Stimulated activated CD8-positive, alpha-beta memory T cell treated with anti-CD3 and anti-CD28 coated beads, Interleukin-4, amount 100 ng/mL, for 1 hour (primary cell): ENCODE results near the gene ZNF275.
"Not testable (repeated sequence)": the region's sequence is repeated elsewhere in the genome, so short reads cannot be mapped to it uniquely, and the experiment has no call there.

Source experiments
- DNase-seq, 2 donors: peaks; one replicate each; pipeline ENCODE4 v3.0.0-alpha.2; 2020; ENCODE audit warnings: low read depth in 2 of 2, low spot score in 1 of 2

The ZNF275 gene

DNA sequence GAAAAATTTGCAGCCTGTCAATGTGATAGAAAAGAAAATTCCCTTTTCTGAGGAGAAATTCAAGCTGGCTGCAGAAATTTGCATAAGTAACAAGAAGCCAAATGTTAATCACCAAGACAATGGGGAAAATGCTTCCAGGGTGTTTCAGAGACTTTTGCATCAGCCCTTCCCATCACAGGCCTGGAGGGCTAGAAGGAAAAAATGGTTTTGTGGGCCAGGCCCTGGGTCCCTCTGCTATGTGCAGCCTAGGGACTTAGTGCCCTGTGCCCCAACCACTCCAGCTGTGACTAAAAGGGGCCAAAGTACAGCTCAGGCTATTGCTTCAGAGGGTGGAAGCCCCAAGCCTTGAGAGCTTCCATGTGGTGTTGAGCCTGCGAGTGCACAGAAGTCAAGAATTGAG lies 23.9 kb downstream of the ZNF275 start:
- no peak for DNase-seq

DNA sequence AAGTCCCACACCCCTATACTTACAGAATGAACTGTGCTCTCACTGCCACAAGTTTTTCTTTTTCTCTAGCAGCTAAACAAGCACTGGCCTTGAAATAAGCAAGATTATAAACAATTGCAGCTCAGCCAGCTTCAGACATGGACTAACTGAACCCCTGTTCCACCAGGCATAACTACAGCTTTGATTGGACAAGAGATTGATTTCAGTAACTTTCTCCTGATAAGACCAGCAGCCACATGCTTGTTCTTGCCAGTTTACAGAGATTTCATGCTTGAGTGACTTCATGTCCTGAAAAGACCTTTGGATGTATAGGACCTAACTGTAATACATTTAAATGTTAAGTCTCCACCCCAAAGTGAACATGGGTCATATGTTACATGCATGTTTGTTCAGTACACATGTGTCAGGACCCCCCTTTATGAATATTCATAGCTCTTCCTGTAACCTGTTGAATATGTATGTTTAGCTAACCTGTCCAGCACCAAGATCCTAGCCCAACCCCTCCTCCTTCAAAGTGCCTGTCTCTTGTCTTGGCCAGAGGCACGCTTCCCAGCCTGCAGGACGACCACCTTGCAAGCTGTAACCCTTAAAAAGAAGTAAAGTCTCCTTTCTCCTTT lies 27.9 kb downstream of the ZNF275 start:
- DNase-seq: no peak

DNA sequence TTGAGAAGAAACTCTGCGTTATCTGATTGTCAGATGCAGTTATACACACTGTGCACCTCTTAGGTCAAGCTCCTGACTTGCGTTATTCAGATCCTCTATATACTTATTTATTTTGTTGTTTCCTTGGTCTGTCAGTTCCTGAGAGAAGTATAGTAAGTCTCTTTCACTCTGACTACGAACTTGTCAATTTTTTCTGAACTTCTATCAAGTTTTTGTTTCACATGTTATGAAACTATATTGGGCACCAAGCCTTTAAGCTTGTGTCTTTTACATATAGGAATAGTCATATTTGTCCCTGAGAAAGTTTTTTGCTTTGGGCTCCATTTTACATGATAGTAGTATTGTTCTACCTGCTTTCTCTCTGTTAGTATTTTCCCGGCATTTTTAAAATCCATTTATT lies 31.7 kb downstream of the ZNF275 start:
- no peak for DNase-seq

DNA sequence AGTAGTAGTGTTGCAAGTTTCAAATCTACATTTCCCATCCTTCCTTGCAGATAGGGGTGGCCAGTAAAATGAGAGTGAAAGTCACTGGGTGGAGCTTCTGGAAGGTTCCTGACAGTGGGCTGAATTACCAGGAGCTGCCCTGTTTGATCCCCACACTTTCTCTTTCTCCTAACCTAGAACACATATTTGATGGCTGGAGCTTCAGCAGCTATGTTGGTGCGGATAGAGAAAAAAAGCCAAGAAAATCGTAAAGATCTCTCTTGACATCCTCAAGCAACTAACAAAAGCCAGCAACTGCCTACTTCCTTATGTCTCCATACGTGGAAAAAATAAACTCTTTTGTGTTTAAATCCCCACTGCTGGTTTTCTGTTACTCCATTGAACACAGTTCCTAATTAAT lies 32.2 kb downstream of the ZNF275 start:
- DNase-seq: no peak

DNA sequence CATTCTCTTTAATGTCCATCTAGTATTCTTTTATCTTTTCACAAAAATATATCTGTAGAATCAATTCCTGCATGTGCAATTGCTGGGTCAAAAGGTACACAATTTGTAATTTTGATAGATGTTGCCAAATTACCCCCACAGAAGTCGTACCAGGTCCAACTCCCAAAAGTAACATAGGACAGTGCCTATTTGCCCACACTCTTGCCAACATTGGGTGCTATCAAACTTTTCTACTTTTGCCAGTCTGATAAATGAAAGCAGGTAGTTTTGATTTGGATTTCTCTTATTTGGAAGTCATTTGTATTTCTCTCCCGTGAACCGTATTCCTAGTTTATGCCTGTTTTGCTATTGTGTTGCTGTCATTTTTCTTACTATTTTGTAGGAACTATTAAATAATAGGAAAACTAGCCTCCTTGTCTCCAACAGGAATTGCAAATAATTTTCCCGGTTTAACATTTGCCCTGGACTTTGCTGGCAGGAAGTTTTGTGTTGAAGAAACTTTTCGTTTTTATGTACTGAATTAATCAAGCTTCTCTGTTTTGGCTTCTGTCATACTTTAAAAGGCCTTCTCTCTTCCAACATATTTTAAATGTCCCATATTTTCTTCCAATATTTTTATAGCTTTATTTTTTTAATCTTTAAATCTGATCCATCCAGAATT lies 33.1 kb downstream of the ZNF275 start:
- DNase-seq: no peak

DNA sequence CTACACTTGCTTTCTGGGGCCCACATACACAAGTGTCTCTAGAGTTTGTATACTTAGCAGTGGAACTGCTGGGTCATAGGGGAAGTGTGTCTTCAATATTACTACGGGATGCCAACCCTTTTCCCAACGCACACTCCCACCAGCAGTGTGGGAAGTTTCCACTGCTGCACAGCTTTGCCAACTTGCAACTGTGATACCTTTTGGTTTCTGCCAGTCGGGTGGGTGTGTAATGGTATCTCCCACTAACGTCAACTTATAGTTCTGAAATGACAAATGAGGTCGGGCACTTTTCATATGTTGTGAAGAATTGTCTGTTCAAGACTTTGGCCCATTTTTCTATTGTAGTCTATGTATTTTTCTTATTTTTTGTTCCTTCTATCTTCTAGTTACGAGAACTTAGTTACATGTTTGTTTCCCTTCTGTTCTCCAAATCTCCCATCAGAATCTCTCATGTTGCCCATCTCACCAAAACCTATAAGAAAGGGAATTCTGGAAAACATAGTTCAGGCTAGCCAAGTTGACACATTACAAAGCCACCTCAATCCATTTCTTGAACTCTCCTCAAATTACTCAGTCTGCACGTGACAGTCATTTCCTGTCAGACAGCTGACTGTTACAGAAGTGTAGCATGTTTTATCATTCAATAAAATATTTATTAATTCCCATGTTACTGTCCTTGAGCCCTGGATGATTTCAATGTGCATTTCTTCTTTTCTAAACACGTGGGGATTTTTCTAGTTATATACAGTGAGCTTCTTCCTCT lies 36.5 kb downstream of the ZNF275 start:
- no peak for DNase-seq

DNA sequence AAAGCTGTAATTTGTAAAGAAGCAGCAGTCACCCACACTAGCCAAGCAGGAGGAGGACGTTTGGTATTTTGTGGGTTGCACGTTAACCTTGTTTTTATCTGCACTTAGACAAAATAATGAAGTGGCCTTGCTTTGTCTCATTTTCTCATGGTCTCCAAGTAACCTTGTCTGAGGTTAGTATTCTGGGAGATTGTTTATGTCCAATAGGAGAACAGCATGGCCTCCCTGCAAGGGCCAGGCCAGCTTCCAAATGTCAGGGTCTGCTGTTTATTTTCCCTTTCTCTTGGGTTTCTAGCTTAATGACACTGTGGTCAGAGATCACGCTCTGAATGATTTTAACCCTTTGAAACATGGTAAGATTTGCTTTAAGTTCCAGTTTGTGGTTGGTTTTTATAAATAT lies 37.3 kb downstream of the ZNF275 start:
- no peak for DNase-seq

DNA sequence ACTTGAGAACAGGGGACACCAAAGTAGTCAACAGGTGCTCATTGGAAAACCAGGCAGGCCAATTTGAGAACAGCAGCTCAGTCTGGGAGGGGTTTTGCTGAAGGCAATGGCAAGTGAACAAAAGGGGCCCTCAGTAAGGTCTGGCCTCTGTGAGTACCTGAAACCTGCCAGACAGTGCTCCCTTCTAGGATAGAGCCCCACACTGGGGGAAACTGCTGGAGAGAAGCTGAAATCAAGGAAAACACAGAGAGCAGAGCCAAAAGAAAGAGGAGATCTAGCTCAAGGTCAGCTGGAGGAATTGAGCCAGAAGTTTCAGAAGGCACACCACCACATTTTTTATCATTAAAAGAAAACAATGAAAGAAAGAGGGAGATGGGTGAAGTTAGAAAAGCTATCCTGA lies 39.0 kb downstream of the ZNF275 start:
- no peak for DNase-seq

DNA sequence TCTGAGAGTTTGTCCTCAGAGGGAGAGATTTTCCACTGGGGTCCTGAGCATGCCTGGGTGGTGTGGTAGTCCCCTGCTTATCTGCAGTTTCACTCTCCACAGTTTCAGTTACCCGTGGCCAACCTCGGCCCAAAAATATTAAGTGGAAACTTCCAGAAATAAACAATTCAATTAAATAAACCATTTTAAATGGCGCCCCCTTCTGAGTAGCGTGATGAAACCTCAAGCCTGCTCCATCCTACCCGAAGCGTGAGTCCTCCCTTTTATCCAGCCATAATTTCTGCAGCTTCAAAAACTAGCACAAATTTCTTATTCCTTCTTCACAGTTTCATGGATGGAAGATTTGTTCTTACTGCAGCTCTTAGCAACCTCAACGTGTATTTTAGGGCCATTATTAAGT lies 40.5 kb downstream of the ZNF275 start:
- no peak for DNase-seq

DNA sequence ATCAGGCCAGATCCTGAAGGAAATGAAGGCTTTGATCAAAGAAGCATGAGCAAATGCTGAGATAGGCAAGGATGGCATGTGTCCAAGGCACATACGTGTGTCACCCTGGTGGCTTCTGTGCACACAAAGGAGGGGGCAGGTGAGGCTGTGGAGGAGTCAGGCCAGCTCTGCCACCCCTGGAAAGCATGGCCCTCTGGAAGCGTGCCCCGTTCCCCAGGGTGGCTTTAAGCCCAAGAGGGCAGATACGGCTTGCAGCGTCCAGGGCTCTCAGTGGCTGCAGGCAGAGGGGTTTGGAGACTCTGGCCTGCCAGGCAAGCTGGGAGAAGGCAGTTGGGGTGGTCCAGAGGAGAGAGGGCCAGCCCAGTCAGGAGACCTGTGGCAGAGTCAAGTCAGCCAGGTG lies 41.6 kb downstream of the ZNF275 start:
- DNase-seq: no peak

DNA sequence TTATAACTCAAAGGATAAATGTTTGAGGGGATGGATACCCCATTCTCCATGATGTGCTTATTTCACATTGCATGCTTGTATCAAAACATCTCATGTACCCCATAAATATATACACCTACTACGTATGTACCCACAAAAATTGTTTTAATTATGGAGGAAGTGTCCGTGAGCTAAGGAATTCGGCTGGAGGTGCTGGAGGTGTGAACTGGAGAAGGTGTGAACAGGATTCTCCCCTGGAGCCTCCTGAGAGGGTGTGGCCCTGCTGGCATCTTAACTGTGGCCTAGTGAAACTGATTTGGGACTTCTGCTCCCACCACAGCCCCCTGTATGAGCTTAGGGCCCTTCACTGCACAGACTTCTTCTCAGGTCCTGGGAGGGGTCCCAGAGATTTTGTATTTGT lies 43.8 kb downstream of the ZNF275 start:
- no peak for DNase-seq

DNA sequence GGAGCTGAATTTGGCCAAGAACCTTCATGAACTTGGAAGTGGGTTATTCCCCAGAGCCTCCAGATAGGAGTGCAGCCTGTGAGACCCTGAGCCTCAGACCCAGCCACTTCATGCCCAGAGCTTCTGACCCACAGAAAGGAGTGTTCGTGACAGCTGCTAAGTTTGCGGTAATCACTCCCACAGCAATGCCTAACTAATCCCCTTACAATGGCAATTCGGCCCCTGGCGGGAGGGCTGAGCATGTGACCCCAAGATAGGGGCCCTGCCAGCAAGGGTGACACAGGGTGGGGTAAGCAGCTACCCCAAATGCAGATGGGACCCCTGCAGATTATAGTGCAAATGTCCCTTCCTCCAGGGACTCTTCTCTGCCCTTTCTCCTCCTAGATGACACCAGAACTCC lies 44.7 kb downstream of the ZNF275 start:
- DNase-seq: no peak

DNA sequence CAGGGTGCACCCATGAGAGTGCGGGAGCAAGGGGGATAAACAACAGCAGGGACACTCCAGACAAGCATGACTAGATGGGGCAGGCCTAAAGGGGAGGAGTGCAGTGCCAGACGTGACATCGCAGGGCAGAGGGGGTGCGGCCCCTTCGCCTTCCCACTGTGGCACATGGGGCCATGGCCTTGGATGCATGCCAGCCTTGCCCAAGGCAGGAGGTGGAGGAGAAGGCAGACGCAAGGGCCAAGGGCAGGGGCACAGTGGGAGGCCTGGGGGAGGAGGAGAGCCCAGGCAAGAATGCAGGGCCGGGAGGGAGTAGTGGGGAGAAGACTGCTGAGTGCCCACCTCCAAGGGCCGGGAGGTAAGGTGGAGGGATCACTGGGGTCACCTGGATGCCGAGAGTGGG lies 45.6 kb downstream of the ZNF275 start:
- DNase-seq: no peak

DNA sequence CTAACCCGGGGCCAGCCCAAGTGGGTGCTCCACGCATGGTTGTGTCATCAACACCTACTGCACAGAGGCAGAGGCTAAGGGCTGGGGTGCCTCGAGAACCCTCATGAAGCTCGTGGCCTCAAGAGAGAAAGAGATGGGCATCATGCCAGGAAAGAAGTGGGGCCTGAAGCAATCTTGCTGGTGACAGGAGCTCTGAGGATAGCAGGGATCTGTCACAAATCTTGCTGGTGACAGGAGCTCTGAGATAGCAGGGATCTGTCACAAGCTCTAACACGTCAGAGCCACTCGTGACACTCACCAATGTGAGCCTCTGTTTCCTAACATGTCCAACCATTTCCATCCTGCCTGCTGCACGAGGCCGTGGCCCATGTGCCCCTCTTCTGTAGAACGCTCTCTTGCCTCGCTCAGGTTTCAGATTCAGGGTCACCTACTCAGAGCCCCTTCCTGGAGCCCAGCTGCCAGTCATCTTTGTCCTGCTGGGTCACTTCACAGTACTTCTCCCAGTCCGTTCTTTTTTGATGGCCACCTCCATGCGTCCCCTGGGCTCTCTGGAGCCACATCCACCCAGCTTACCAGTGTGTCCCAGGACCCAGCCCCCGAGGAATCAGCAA lies 46.1 kb downstream of the ZNF275 start:
- DNase-seq: no peak

DNA sequence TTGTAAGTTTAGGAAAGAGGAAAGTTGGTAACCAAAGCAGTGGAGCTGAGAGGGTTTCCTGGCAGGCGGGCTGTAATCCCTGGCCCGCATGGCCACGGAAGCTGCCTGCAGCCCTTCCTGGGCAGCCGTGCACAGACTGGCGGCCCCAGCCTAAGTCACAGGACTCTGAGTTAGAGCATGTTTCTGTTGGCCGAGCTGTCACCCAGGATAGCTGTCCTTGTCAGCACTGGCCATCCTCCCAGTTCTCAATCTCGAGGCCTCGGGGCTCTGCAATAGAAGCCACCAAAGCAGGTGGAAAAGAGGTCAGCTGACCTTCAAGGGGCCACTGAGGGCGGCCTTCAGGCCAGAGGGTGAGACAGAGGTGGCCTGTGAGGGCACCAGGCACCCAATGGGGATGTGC lies 46.7 kb downstream of the ZNF275 start:
- no peak for DNase-seq

DNA sequence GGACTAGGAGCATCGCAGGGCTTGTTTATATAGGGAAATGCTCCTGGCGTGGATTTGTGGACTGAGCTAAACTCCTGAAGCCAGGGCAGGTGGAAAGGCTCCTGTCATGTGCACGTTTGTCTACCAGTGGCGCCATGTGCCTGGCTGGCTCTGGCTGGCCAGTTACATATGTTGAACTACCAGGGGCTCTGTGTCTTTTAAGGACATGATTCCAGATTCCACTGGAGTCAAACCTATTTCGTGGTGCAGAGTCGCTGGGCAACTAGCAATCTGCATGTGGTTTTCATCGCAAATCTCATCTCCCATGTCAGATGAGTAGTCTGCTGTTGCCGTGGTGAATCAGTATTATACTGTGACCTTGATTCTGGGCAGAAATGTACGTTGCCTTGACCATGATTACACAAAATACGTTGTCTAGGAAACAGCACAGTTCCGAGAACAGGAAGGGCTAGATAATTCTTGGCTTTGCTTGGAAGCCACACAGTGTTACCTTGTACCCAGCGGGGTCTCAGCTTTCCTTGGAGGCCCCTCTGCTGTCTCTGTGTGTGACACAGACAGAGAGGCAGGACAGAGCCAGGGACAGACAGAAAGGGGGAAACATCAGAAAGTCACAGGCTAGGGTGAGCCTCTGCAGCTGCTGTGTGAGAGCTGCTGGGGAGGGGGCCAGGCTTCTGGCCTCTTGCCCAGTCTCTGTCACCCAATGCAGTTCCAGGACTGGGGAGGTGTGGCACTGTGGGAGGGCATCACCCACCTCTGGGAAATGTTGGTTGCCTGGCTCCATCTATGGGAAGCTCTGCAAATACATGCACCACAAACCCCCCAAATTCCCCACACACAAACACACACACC lies 48.0 kb downstream of the ZNF275 start:
- DNase-seq: no peak

DNA sequence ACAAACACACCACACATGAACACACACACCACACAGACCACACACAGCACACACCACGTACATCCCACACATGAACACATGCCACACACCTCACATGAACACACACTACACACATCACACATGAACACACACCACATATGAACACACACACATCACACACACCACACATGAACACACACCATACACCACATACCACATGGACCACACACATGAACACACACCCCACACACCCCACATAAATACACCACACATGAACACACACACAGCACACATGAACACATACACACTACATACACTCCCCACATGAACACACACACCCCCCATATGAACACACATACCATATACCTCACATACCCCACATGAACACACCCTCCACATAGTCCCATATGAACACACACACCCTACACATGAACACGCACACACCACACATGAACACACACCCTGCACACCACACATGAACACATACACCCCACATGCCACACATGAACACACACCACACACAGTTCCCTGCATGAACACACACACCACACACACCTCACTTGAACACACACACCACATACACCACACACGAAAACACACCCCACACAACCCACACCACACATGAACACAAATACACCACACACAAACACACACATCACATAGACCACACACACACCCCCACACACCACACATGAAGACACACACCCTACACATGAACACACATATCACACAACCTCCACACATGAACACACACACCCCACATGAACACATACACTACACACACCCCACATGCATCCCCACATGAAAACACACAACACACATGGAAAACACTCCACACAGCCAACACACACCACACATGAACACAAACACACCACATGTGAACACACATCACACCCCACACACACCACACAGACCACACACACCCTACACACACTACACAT lies 48.9 kb downstream of the ZNF275 start:
- no peak for DNase-seq

DNA sequence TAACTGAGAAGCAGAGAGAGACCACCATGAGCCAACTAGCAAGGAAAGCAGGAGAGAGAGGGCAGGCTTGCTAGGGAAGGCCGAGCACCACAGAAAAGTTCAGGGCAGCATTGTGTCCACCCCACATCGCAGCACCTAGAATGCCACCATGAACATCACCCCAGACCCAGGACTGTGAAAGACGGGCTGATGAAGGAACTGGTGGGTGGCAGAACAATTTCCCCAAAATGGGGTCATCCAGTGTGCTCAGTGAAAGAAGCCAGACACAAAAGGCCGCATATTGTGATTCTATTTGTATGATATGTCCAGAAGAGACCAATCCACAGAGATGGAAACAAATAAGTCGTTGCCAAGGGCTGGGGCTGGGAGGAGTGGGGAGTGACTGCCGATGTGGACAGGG lies 50.4 kb downstream of the ZNF275 start:
- DNase-seq: no peak

DNA sequence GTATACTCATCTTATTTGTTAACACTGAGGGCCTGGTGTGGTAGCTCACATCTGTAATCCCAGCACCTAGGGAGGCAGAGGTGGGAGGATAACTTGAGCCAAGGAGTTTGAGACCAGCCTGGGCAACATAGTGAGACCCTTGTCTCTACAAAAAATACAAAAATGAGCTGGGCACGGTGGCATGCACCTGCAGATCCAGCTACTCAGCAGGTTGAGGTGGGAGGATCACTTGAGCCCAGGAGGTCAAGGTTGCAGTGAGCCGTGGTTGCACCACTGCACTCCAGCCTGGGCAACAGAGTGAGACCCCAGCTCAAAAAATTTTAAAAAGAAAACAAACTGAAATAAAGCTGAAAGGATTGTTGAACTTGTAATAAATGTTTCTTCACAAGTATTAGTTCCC lies 51.0 kb downstream of the ZNF275 start:
- not testable (repeated sequence) for DNase-seq

DNA sequence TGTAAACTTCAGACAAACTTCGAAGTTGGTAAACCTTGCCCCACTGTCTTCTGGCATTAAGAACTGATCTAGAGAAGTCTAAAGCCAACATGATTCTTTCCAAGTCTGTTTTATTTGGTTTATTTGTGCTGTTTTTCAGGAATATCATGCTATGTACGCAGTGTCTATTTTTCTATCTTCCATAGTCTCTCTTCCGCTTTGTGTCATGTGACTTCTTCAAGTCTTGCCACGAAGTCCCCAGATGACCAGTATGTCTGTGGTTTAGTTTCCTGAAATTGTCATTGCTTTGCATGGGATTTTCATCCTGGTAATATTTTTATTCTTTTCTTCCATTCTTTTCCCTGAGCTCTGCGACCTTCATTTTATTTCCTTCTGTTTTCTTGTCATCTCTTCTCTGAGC lies 52.1 kb downstream of the ZNF275 start:
- no peak for DNase-seq
